Lung (tissue), 12 donors: ENCODE data around the gene CAMK2G. TPM values are rescaled to one million over a fixed set of nuclear protein-coding genes. Genes with fewer than 3 reads are reported as not detected.
A peak's percentile ranks its signal among the peaks of the same experiment; 100 is the strongest.

Source experiments
- ATAC-seq: fragments of 200-7000 bp; cut with Tn5 transposase; one replicate; pipeline ENCODE4 v1.9.1; 2020; ENCODE audit warnings: moderate number of reproducible peaks; ENCODE audit not compliant: insufficient read depth, low FRiP score
- DNase-seq, 3 donors: peaks; one replicate each; pipeline ENCODE4 v3.0.0-alpha.2; 2013 to 2017
- H3K27ac ChIP-seq, 2 donors: one replicate each; pipeline ENCODE4 v1.5.1; 2013; ENCODE audit warnings: mild to moderate bottlenecking in 2 of 2, moderate library complexity in 2 of 2, control low read depth in 1 of 2, inconsistent platforms in 1 of 2, low read depth in 1 of 2, low read length in 1 of 2
- H3K27me3 ChIP-seq, 3 donors: one replicate each; pipeline ENCODE4 v1.5.1; 2013; ENCODE audit warnings: low read length in 2 of 3; ENCODE audit not compliant: control insufficient read depth in 3 of 3, insufficient read depth in 3 of 3
- H3K36me3 ChIP-seq, 4 donors: one replicate each; pipeline ENCODE4 v1.5.1; 2013; ENCODE audit warnings: low read length in 4 of 4, mild to moderate bottlenecking in 1 of 4, moderate library complexity in 1 of 4; ENCODE audit not compliant: control insufficient read depth in 4 of 4, insufficient read depth in 4 of 4
- H3K4me1 ChIP-seq, 5 donors: one replicate each; pipeline ENCODE4 v1.5.1; 2013; ENCODE audit warnings: low read length in 5 of 5, mild to moderate bottlenecking in 2 of 5, moderate library complexity in 1 of 5; ENCODE audit not compliant: control insufficient read depth in 5 of 5, insufficient read depth in 5 of 5
- H3K4me3 ChIP-seq: one replicate; pipeline ENCODE4 v1.5.1; 2013; ENCODE audit warnings: mild to moderate bottlenecking, control low read depth, moderate library complexity
- H3K9ac ChIP-seq, 2 donors: one replicate each; pipeline ENCODE4 v1.5.1; 2013; ENCODE audit warnings: low read length in 2 of 2, control low read depth in 1 of 2; ENCODE audit not compliant: insufficient read depth in 1 of 2
- H3K9me3 ChIP-seq, 4 donors: one replicate each; pipeline ENCODE4 v1.5.1; 2013; ENCODE audit warnings: low read length in 3 of 4, mild to moderate bottlenecking in 1 of 4, moderate library complexity in 1 of 4; ENCODE audit not compliant: control insufficient read depth in 4 of 4, insufficient read depth in 3 of 4
- CTCF ChIP-seq: IDR thresholded peaks from 2 replicates; pipeline ENCODE4 v1.5.1; 2012; ENCODE audit warnings: mild to moderate bottlenecking; ENCODE audit errors: control extremely low read depth, extremely low read depth
- WGBS, 2 donors: extraction: QIAGEN DNeasy Blood & Tissue Kit; methylation state at CpG; one replicate each; pipeline ENCODE4 v1.1.7; 2013; 5-methylcytosine and 5-hydroxymethylcytosine counted together
- polyA plus RNA-seq, 2 donors: library from polyadenylated mRNA; stranded (reverse); fragments of 200-250 nt; gene quantifications; one replicate each; pipeline ENCODE4 v1.2.1, GENCODE V29; 2013
- total RNA-seq, 2 donors: library from RNA; depleted of rRNA in 1 of 2; stranded (reverse); fragments of >200 nt in 1 of 2; gene quantifications; one replicate each; pipeline ENCODE4 v1.2.1, GENCODE V29; 2014 to 2021
- donor health status: control.
- donor health status: control.
- donor health status: Bipolar disorder and iron deficiency.
- donor health status: healthy.
- donor health status: DM: yes; HTN: yes; CAD: no.

The CAMK2G gene
- total and polyA plus RNA-seq, 4 donors: 15.8 to 41.1 (median 29.0) TPM

GRCh38 chr10:73785721-73786511 is 88.4 kb downstream of the CAMK2G start:
- H3K4me1 ChIP-seq: peaks cover under 1 to 29% (median 14%) of the 10 kb centered on the region in 5 donors
- no peak for TF ChIP-seq CTCF
- WGBS, 2 donors: 0 to 1% methylated on average over 53 to 54 of the region's 54 CpGs
- peak; percentile 22 for ATAC-seq
- H3K36me3 ChIP-seq: peaks cover 2 to 20% (median 16%) of the 10 kb centered on the region in 4 donors
- peak overlapping the region; percentile 74 to 89 for H3K27ac ChIP-seq
- H3K9ac ChIP-seq: peak overlapping the region; percentile 63 to 76
- H3K9me3 ChIP-seq: no peaks in the 10 kb centered on the region
- no peaks in the 10 kb centered on the region for H3K27me3 ChIP-seq
- DNase-seq: peak; percentile 33 to 52 (median 48)
- peak overlapping the region; percentile 80 for H3K4me3 ChIP-seq

DNA sequence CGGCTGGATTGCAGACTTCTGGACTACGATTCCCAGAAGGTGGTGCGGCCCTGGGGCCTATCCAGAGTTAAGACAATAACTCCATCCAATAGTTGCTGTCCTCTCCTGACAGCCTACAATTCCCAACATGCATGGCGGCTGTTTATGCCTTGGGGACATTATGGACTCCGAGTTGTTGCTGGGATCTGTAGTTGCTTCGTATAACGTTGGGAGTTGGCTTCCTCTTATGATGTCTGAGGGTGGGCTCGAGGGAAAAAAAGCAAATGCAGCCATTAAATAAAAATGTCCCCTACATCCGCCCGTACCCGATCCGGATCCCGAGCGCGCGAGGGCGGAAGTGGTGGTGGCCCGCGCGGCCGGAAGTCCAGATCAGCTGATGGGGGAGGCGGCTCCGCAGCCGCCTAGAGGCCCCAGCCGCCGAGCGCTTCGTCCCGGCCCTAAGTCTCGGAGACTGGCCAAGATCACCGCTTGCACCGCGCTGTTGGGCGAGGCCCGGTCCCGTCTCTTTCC is 89.1 kb downstream of the CAMK2G start, which contains the start of gene ZSWIM8:
TSS of gene ZSWIM8 (plus strand) at position 396 of the 510 bp plus-strand sequence. CDS start 273 bp downstream, outside the sequence.
- Histone ChIP-seq H3K36me3 (peaks cover 0 to 19% (median 15%) of the 10 kb centered on the region in 4 donors), H3K4me3 (peak within 1 kb of the TSS; percentile 80), H3K9me3 (no peaks in the 10 kb centered on the region), H3K27me3 (no peaks in the 10 kb centered on the region), H3K4me1 (peaks cover 3 to 35% (median 16%) of the 10 kb centered on the region in 5 donors), H3K9ac (peak within 1 kb of the TSS; percentile 63 to 76), H3K27ac (peak within 1 kb of the TSS; percentile 74 to 89)
- TF ChIP-seq CTCF: no peak
- 0% methylated on average over 29 to 36 of the region's 36 CpGs for WGBS, 2 donors
- DNase-seq (peak; percentile 93 to 99 (median 99)), ATAC-seq (peak; percentile 86)

DNA sequence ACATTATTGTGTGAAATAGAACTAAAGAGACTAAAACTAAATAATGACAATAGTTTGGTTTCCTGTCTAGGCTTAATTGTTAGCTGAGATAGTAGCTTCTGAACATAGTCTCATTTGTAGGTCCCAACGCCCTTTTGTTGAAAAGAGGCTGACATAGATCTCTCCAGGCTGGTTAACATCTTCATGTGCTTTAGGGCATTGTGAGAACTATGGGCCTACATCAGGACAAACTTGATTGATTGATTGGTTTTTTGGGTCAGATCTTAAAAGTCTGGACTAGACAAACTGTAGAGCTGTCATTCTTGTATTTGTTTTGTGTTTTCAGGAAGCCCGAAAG is 91.6 kb downstream of the CAMK2G start:
- DNase-seq: no peak
- H3K4me1 ChIP-seq: peaks cover 3 to 35% (median 12%) of the 10 kb centered on the region in 5 donors
- TF ChIP-seq CTCF: no peak
- H3K27ac ChIP-seq: no peak overlapping the region
- no peaks in the 10 kb centered on the region for H3K9me3 ChIP-seq
- WGBS, 2 donors: 48 to 55% methylated on average over 2 of the region's 2 CpGs
- ATAC-seq: no peak
- H3K27me3 ChIP-seq: no peaks in the 10 kb centered on the region
- peaks cover 0 to 17% (median 4%) of the 10 kb centered on the region in 4 donors for H3K36me3 ChIP-seq
- H3K4me3 ChIP-seq: no peak overlapping the region
- peak overlapping the region in 1 of 2 donors; percentile 97 for H3K9ac ChIP-seq
